Uterine smooth muscle cell (primary cell): Measurements from ENCODE around the gene PCDHA12. TPM values are rescaled to one million over a fixed set of nuclear protein-coding genes. Genes with fewer than 3 reads are reported as not detected.

Experiments
- total RNA-seq: library from RNA; depleted of rRNA; stranded (reverse); fragments of >200 nt; gene quantifications from 2 replicates; pipeline ENCODE4 v1.2.3, GENCODE V29; 2014

PCDHA12 gene, protein sequence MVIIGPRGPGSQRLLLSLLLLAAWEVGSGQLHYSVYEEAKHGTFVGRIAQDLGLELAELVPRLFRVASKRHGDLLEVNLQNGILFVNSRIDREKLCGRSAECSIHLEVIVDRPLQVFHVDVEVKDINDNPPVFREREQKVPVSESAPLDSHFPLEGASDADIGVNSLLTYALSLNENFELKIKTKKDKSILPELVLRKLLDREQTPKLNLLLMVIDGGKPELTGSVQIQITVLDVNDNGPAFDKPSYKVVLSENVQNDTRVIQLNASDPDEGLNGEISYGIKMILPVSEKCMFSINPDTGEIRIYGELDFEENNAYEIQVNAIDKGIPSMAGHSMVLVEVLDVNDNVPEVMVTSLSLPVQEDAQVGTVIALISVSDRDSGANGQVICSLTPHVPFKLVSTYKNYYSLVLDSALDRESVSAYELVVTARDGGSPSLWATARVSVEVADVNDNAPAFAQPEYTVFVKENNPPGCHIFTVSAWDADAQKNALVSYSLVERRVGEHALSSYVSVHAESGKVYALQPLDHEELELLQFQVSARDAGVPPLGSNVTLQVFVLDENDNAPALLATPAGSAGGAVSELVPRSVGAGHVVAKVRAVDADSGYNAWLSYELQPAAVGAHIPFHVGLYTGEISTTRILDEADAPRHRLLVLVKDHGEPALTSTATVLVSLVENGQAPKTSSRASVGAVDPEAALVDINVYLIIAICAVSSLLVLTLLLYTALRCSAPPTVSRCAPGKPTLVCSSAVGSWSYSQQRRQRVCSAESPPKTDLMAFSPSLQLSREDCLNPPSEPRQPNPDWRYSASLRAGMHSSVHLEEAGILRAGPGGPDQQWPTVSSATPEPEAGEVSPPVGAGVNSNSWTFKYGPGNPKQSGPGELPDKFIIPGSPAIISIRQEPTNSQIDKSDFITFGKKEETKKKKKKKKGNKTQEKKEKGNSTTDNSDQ
- total RNA-seq: 0.11 and 0.12 TPM in 2 replicates

DNA sequence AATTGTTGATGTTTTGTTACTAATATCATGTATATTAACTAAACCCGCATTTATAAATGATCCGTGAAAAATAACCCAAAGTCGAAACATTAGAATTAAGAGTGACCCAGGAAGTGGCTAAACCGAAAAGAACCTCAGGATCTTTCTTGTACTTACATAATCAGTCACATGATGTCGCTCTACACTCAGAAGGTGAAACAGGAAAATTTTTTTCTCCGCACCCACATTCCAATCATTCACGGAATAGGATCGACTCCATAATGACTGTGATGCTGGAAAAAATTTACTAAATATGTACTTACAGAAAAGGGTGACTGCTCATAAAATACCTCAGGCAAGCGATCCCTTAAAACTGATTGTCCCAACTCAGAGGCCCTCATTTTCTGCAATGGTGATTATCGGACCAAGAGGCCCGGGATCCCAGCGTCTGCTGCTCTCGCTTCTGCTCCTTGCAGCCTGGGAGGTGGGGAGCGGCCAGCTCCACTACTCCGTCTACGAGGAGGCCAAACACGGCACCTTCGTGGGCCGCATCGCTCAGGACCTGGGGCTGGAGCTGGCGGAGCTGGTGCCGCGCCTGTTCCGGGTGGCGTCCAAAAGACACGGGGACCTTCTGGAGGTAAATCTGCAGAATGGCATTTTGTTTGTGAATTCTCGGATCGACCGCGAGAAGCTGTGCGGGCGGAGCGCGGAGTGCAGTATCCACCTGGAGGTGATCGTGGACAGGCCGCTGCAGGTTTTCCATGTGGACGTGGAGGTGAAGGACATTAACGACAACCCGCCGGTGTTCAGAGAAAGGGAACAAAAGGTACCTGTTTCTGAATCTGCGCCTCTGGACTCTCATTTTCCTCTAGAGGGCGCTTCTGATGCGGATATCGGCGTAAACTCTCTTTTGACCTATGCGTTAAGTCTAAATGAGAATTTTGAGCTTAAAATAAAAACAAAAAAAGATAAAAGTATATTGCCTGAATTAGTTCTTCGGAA, at the start of gene PCDHA12:
TSS of gene PCDHA12 (plus strand) at position 224 of the 981 bp plus-strand sequence. CDS start at position 389, 165 bp downstream.

DNA sequence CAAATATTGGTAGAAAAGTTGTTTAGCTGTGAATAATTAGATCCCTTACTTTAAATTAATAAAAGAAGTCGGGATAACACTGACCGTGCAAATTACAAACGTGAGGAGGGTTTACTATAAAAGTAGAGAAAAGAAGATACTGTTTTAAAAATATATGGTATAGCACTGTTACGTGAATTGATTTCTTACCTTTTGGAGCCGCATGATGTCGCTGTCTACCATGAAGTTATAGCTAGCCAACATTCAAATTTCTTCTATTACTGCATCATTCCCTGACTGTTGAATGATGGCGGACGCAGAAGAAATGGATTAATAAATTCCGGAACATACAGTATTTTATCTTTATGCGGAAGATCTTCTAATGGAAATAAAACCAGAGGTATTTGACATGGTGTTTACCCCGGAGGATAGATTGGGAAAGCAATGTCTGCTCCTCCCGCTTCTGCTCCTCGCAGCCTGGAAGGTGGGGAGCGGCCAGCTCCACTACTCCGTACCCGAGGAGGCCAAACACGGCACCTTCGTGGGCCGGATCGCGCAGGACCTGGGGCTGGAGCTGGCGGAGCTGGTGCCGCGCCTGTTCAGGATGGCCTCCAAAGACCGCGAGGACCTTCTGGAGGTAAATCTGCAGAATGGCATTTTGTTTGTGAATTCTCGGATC, 47.3 kb upstream of the PCDHA12 start, which contains the start of gene PCDHA6:
TSS of gene PCDHA6 (plus strand) at position 257 of the 658 bp plus-strand sequence. CDS start at position 389, 132 bp downstream.

DNA sequence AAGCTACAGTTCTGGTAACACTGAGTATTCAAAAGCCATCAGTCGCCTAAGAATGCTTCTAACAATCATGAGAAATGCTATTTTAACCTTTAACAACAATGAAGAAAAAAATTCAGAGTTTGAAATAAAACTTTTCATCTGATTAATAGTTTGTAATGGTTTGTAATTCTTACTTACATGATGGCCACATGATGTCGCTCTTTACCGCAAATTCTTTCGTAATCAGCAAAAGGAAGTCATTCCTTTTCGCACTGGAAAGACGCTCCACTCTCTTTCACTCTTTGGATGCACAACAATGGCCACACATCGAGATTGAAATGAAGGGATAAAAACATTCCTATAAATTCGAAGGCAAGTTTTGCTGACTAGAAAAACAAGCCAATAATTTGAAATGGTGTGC, 41.1 kb upstream of the PCDHA12 start, which contains the start of gene PCDHA7:
TSS of gene PCDHA7 (plus strand) at position 277 of the 400 bp plus-strand sequence. CDS start at position 392, 115 bp downstream.

DNA sequence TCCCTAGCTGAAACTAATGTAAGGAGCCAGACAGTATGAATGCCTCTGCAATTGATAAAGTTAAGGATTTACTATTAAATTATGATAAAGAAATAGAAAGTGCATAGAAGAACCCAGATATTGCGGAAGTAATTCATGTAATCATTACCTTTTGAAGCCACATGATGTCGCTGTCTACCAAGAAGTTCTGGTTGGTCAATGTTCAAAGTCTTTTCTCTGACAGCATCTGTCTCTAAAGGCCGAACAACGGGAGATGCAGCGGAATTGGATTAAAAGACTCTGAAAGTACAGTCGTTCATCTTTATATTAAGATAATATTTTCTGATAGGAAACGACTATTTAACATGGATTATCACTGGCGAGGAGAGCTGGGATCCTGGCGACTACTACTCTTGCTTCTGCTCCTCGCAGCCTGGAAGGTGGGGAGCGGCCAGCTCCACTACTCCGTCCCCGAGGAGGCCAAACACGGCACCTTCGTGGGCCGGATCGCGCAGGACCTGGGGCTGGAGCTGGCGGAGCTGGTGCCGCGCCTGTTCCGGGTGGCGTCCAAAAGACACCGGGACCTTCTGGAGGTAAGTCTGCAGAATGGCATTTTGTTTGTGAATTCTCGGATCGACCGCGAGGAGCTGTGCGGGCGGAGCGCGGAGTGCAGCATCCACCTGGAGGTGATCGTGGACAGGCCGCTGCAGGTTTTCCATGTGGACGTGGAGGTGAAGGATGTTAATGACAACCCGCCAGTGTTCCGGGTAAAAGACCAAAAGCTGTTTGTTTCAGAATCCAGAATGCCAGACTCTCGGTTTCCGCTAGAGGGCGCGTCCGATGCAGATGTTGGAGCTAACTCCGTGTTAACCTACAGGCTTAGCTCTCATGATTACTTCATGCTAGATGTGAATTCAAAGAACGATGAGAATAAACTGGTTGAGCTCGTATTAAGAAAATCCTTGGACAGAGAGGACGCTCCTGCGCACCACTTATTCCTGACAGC, 33.8 kb upstream of the PCDHA12 start, which contains the start of gene PCDHA8:
TSS of gene PCDHA8 (plus strand) at position 210 of the 985 bp plus-strand sequence. CDS start at position 345, 135 bp downstream.

DNA sequence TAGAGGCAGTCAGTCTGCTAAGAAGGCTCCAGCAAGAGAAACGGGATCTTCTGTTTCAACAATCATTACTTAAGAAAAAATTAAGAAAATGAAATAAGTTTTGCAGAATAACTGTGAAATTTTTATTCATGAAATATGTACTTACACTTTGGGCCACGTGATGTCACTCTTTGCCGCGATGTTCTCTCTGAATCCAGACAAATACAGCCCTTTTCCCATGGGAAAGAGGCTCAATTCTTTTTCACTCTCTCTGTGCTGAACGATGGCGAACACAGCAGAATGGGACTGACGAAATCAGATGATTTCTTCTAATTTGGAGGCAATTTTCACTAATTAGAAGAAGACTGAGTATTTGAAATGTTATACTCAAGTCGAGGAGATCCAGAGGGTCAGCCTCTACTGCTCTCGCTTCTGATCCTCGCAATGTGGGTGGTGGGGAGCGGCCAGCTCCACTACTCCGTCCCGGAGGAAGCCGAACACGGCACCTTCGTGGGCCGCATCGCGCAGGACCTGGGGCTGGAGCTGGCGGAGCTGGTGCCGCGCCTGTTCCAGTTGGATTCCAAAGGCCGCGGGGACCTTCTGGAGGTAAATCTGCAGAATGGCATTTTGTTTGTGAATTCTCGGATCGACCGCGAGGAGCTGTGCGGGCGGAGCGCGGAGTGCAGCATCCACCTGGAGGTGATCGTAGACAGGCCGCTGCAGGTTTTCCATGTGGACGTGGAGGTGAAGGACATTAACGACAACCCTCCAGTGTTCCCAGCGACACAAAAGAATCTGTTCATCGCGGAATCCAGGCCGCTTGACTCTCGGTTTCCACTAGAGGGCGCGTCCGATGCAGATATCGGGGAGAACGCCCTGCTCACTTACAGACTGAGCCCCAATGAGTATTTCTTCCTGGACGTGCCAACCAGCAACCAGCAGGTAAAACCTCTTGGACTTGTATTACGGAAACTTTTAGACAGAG, 26.7 kb upstream of the PCDHA12 start, which contains the start of gene PCDHA9:
TSS of gene PCDHA9 (plus strand) at position 244 of the 964 bp plus-strand sequence. CDS start at position 358, 114 bp downstream.

DNA sequence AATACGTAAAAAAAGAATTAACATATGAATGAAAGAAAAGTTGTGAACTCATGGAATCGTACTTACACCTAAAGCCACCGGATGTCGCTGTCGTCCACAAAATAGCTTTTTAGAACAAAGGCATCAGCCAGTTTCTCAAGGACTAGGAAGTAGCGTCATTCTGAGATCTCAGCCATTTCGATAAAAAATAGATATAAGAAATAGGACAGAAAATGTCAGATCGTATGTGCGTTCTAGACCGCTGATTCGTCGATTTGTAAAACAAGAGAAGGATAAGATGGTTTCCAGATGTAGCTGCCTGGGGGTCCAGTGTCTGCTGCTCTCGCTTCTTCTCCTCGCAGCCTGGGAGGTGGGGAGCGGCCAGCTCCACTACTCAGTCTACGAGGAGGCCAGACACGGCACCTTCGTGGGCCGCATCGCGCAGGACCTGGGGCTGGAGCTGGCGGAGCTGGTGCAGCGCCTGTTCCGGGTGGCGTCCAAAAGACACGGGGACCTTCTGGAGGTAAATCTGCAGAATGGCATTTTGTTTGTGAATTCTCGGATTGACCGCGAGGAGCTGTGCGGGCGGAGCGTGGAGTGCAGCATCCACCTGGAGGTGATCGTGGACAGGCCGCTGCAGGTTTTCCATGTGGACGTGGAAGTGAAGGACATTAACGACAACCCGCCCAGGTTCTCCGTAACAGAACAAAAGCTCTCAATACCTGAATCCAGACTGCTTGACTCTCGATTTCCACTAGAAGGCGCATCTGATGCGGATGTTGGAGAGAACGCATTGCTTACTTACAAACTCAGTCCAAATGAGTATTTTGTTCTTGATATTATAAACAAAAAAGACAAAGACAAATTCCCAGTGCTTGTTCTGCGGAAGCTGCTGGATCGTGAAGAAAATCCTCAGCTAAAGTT, 19.1 kb upstream of the PCDHA12 start, which contains the start of gene PCDHA10:
TSS of gene PCDHA10 (plus strand) at position 126 of the 903 bp plus-strand sequence. CDS start at position 278, 152 bp downstream.

DNA sequence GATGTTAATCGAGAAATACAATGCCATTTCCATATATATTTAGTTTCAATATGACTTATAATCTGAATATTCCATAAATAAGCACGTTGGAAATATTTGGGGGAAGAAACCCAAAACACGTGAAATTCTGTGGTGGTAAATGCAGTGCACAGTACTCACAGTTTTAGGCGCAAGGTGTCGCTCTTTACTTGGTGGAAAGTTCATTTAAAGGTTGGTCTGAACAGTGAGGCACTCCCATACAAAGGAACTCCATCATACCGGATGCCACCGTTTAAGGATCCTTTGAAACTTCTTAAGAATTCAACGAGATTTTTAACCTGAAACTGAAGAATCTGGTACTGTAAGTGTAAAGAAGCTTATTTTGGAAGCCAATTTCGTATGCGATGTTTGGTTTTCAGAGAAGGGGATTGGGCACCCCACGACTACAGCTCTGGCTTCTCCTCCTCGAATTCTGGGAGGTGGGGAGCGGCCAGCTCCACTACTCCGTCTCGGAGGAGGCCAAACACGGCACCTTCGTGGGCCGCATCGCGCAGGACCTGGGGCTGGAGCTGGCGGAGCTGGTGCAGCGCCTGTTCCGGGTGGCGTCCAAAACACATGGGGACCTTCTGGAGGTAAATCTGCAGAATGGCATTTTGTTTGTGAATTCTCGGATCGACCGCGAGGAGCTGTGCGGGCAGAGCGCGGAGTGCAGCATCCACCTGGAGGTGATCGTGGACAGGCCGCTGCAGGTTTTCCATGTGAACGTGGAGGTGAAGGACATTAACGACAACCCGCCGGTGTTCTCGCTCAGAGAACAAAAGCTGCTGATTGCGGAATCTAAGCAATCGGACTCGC, 6.2 kb upstream of the PCDHA12 start, which contains the start of gene PCDHA11:
TSS of gene PCDHA11 (plus strand) at position 237 of the 834 bp plus-strand sequence. CDS start at position 384, 147 bp downstream.

DNA sequence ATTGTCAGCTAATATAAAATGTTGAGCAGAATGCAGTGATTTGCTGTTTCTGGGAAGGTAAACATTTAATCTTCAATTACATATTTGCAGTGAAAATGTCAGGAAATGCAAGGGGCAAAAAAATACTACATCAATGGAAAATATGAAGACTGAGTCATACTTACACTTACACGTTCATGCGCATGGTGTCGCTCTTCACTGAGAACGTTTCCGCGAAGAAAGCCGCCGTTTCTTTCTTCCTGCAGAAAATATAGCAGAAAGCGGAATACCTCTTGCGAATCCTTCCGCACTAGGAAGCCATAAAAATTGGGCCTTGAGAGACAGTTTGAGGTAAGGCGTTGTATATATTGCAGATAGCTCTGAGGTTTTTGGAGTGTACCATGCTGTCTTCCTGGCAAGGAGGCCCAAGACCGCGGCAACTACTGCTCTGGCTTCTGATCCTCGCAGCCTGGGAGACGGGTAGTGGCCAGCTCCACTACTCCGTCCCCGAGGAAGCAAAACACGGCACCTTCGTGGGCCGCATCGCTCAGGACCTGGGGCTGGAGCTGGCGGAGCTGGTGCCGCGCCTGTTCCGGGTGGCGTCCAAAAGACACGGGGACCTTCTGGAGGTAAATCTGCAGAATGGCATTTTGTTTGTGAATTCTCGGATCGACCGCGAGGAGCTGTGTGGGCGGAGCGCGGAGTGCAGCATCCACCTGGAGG, 6.9 kb downstream of the PCDHA12 start, which contains the start of gene PCDHA13:
TSS of gene PCDHA13 (plus strand) at position 236 of the 702 bp plus-strand sequence. CDS start at position 381, 145 bp downstream.

DNA sequence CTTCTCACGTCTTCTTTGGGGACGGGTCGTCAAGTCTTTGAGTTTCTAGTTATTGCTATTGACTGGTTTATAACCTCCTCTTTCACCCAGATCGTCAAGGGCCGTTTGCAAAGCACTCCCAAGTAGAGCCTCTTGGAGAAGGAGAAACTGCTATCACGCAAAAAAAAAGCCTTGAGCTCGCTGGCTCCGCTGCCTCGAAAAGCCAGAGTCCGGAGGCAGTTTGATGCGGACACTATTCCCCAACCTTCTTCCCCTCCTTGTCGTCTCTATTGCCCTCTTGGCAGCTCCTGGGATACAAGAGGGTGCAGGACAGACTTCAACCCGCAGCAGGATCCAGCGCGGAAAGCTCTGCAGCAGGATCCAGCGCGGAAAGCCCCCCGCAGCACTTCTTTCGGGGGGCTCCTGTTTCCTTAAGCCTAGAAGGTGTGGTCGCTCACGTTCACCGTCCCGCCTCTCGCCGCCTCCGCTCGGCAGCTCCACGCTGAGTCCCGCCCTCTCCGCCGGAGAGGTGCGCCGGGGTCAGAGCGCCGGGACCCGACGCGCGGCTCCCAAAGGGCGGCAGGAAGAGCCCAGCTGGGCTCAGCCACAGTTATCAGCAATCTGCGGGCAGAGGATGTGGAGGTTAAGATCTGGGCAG, 50.8 kb downstream of the PCDHA12 start, which contains the start of gene PCDHAC1:
TSS of gene PCDHAC1 (plus strand) at position 494 of the 637 bp plus-strand sequence. CDS start 594 bp downstream, outside the sequence.

Other genes with a start within 250 kb of the PCDHA12 start
- 0.11 and 0.25 TPM in 2 replicates for gene CD14, start 242.1 kb upstream of the PCDHA12 start, total RNA-seq
- gene TMCO6, start 235.9 kb upstream of the PCDHA12 start, total RNA-seq: 9.8 and 12.1 TPM in 2 replicates
- gene NDUFA2, start 227.7 kb upstream of the PCDHA12 start, total RNA-seq: 22.8 and 31.7 TPM in 2 replicates
- gene IK, start 227.5 kb upstream of the PCDHA12 start, total RNA-seq: 101 and 140 TPM in 2 replicates
- gene WDR55, start 210.4 kb upstream of the PCDHA12 start, total RNA-seq: 29.4 and 37.5 TPM in 2 replicates
- gene DND1, start 201.7 kb upstream of the PCDHA12 start, total RNA-seq: 0.12 and 0.33 TPM in 2 replicates
- 70.7 and 107 TPM in 2 replicates for gene HARS1, start 183.9 kb upstream of the PCDHA12 start, total RNA-seq
- 38.0 and 38.8 TPM in 2 replicates for gene HARS2, start 183.9 kb upstream of the PCDHA12 start, total RNA-seq
- 60.6 and 61.1 TPM in 2 replicates for gene ZMAT2, start 174.9 kb upstream of the PCDHA12 start, total RNA-seq
- gene PCDHA1, start 89.2 kb upstream of the PCDHA12 start, total RNA-seq: under 0.01 TPM in 2 replicates
- gene PCDHA2, start 80.5 kb upstream of the PCDHA12 start, total RNA-seq: under 0.01 and 0.11 TPM in 2 replicates
- under 0.01 and 0.25 TPM in 2 replicates for gene PCDHA3, start 74.3 kb upstream of the PCDHA12 start, total RNA-seq
- gene PCDHA4, start 68.2 kb upstream of the PCDHA12 start, total RNA-seq: 0.11 and 0.62 TPM in 2 replicates
- gene PCDHA5, start 53.7 kb upstream of the PCDHA12 start, total RNA-seq: 0.11 and 0.12 TPM in 2 replicates
- gene PCDHA6, start 47.3 kb upstream of the PCDHA12 start, total RNA-seq: 0.77 and 1.4 TPM in 2 replicates
- 0.22 and 0.87 TPM in 2 replicates for gene PCDHA7, start 41.0 kb upstream of the PCDHA12 start, total RNA-seq
- gene PCDHA8, start 34.1 kb upstream of the PCDHA12 start, total RNA-seq: 0.11 and 0.12 TPM in 2 replicates
- 0.11 and 0.12 TPM in 2 replicates for gene PCDHA9, start 26.9 kb upstream of the PCDHA12 start, total RNA-seq
- gene PCDHA10, start 19.4 kb upstream of the PCDHA12 start, total RNA-seq: 0.33 and 0.37 TPM in 2 replicates
- 0.22 and 0.50 TPM in 2 replicates for gene PCDHA11, start 6.4 kb upstream of the PCDHA12 start, total RNA-seq
- under 0.01 and 0.25 TPM in 2 replicates for gene PCDHA13, start 6.8 kb downstream of the PCDHA12 start, total RNA-seq
- 0.11 and 0.25 TPM in 2 replicates for gene PCDHAC1, start 51.0 kb downstream of the PCDHA12 start, total RNA-seq
- 0.55 and 1.9 TPM in 2 replicates for gene PCDHAC2, start 91.2 kb downstream of the PCDHA12 start, total RNA-seq
- not detected in 2 replicates for gene PCDHB1, start 176.1 kb downstream of the PCDHA12 start, total RNA-seq
- gene PCDHB2, start 219.3 kb downstream of the PCDHA12 start, total RNA-seq: 0.55 and 2.0 TPM in 2 replicates
- gene PCDHB3, start 225.2 kb downstream of the PCDHA12 start, total RNA-seq: 0.75 and 0.77 TPM in 2 replicates
- under 0.01 and 0.12 TPM in 2 replicates for gene PCDHB4, start 246.5 kb downstream of the PCDHA12 start, total RNA-seq